ENCODE measurements around the gene TBC1D2B. TPM values are rescaled to one million over a fixed set of nuclear protein-coding genes. Genes with fewer than 3 reads are reported as not detected.
A peak's percentile ranks its signal among the peaks of the same experiment; 100 is the strongest.

TBC1D2B gene
- total RNA-seq, 4 donors from 2014 or later, result 32.4 to 41.7 (median 35.3) TPM

GRCh38 chr15:78021761-78022160 is 55.8 kb downstream of the TBC1D2B start:
- 85 to 96% methylated on average over 12 of the region's 12 CpGs for WGBS, 2 donors
- no peak for TF ChIP-seq CTCF (IDR thresholded peaks at IDR 0.05)
- no peak for TF ChIP-seq POLR2A (IDR thresholded peaks at IDR 0.05)
- no peak overlapping the region for H3K4me3 ChIP-seq (ENCODE audit: low read depth, poor library complexity, severe bottlenecking)
- intact Hi-C loops (cut with DNase I; ENCODE audit: low total_unique reads), result no loop called here
- DNase-seq (ENCODE audit: low spot score in 2 of 2), result peak in 1 of 2 donors; percentile 74

- DNase-seq (ENCODE audit: low spot score in 2 of 2), result peak in 1 of 2 donors; percentile 9
- intact Hi-C loops (cut with DNase I; ENCODE audit: low total_unique reads), result no loop called here
- TF ChIP-seq CTCF (IDR thresholded peaks at IDR 0.05) (no peak), POLR2A (IDR thresholded peaks at IDR 0.05) (no peak)
- 97% methylated on average over 2 of the region's 2 CpGs for WGBS, 2 donors
- no peak overlapping the region for H3K4me3 ChIP-seq (ENCODE audit: low read depth, poor library complexity, severe bottlenecking)
These were observed 57.5 kb downstream of the TBC1D2B start for GRCh38 chr15:78020007-78020406.

GRCh38 chr15:78018946-78019644 is 58.4 kb downstream of the TBC1D2B start:
- peak in 1 of 2 donors; percentile 77 for DNase-seq (ENCODE audit: low spot score in 2 of 2)
- no peak for TF ChIP-seq CTCF (IDR thresholded peaks at IDR 0.05)
- no peak for TF ChIP-seq POLR2A (IDR thresholded peaks at IDR 0.05)
- 56 to 57% methylated on average over 11 of the region's 11 CpGs for WGBS, 2 donors
- H3K4me3 ChIP-seq (ENCODE audit: low read depth, poor library complexity, severe bottlenecking), result no peak overlapping the region
- intact Hi-C loops (cut with DNase I; ENCODE audit: low total_unique reads), result no loop called here

GRCh38 chr15:78018445-78018844 is 59.1 kb downstream of the TBC1D2B start:
- 55 to 59% methylated on average over 4 of the region's 4 CpGs for WGBS, 2 donors
- intact Hi-C loops (cut with DNase I; ENCODE audit: low total_unique reads), result no loop called here
- no peak for DNase-seq (ENCODE audit: low spot score in 2 of 2)
- TF ChIP-seq POLR2A (IDR thresholded peaks at IDR 0.05) (no peak), CTCF (IDR thresholded peaks at IDR 0.05) (no peak)
- H3K4me3 ChIP-seq (ENCODE audit: low read depth, poor library complexity, severe bottlenecking), result no peak overlapping the region

GRCh38 chr15:78016860-78017259 is 60.7 kb downstream of the TBC1D2B start:
- intact Hi-C loops (cut with DNase I; ENCODE audit: low total_unique reads), result no loop called here
- peak in 1 of 2 donors; percentile 58 for DNase-seq (ENCODE audit: low spot score in 2 of 2)
- no peak overlapping the region for H3K4me3 ChIP-seq (ENCODE audit: low read depth, poor library complexity, severe bottlenecking)
- no peak for TF ChIP-seq CTCF (IDR thresholded peaks at IDR 0.05)
- no peak for TF ChIP-seq POLR2A (IDR thresholded peaks at IDR 0.05)
- 44 to 62% methylated on average over 1 of the region's 1 CpG for WGBS, 2 donors

- intact Hi-C loops (cut with DNase I; ENCODE audit: low total_unique reads), result no loop called here
- 82 to 84% methylated on average over 8 of the region's 8 CpGs for WGBS, 2 donors
- DNase-seq (ENCODE audit: low spot score in 2 of 2), result peak in 1 of 2 donors; percentile 82
- no peak for TF ChIP-seq CTCF (IDR thresholded peaks at IDR 0.05)
- TF ChIP-seq POLR2A (IDR thresholded peaks at IDR 0.05), result no peak
- H3K4me3 ChIP-seq (ENCODE audit: low read depth, poor library complexity, severe bottlenecking), result no peak overlapping the region
These were observed 64.9 kb downstream of the TBC1D2B start for GRCh38 chr15:78012643-78013077.

Measured in lower leg skin (tissue), 4 donors.